Measurements from ENCODE around the gene GATAD2A.
"Not testable (repeated sequence)": the region's sequence is repeated elsewhere in the genome, so short reads cannot be mapped to it uniquely, and the experiment has no call there.

GATAD2A gene

GRCh38 chr19:19388568-19389555, 16.6 kb upstream of the GATAD2A start:
- DNase-seq = no peak

GRCh38 chr19:19389683-19390082, 15.8 kb upstream of the GATAD2A start:
- DNase-seq = not testable (repeated sequence)

- DNase-seq = not testable (repeated sequence)
Observed at GRCh38 chr19:19394333-19394732, 11.1 kb upstream of the GATAD2A start.

GRCh38 chr19:19399733-19400433, 5.6 kb upstream of the GATAD2A start:
- DNase-seq = no peak

GRCh38 chr19:19402656-19403372, 2.7 kb upstream of the GATAD2A start:
- no peak for DNase-seq

- no peak for DNase-seq
Observed at GRCh38 chr19:19403373-19403901, 2.0 kb upstream of the GATAD2A start.

GRCh38 chr19:19405971-19406877, 749 bp downstream of the GATAD2A start:
- no peak for DNase-seq

- DNase-seq = no peak
Observed at GRCh38 chr19:19406878-19407632, 1.6 kb downstream of the GATAD2A start.

GRCh38 chr19:19407633-19407930, 2.1 kb downstream of the GATAD2A start:
- no peak for DNase-seq

- no peak for DNase-seq
Observed at GRCh38 chr19:19409205-19409604, 3.7 kb downstream of the GATAD2A start.

GRCh38 chr19:19409631-19410030, 4.2 kb downstream of the GATAD2A start:
- DNase-seq = no peak

- no peak for DNase-seq
Observed at GRCh38 chr19:19410553-19411550, 5.4 kb downstream of the GATAD2A start.

GRCh38 chr19:19416280-19416679, 10.8 kb downstream of the GATAD2A start:
- no peak for DNase-seq

- DNase-seq = no peak
Observed at GRCh38 chr19:19417046-19417445, 11.6 kb downstream of the GATAD2A start.

- no peak for DNase-seq
Observed at GRCh38 chr19:19417628-19418245, 12.3 kb downstream of the GATAD2A start.

- DNase-seq = no peak
Observed at GRCh38 chr19:19418555-19419260, 13.2 kb downstream of the GATAD2A start.

GRCh38 chr19:19420570-19421298, 15.3 kb downstream of the GATAD2A start:
- no peak for DNase-seq

GRCh38 chr19:19421299-19421696, 15.8 kb downstream of the GATAD2A start:
- no peak for DNase-seq

Measured in DMS 273 treated with DMSO at 0.1 percent for 48 hours (cell line).